HG03103 (cell line): Measurements from ENCODE around the gene CAPZA2.
"Not testable (repeated sequence)": the region's sequence is repeated elsewhere in the genome, so short reads cannot be mapped to it uniquely, and the experiment has no call there.

Experiments
- ATAC-seq: cut with Tn5 transposase; IDR thresholded peaks from one replicate; pipeline ENCODE4 v1.9.1; 2021; ENCODE audit warnings: low read depth; ENCODE audit not compliant: unreplicated experiment

The CAPZA2 gene

GRCh38 chr7:116911801-116912200, 49.4 kb downstream of the CAPZA2 start:
- ATAC-seq = no peak

DNA sequence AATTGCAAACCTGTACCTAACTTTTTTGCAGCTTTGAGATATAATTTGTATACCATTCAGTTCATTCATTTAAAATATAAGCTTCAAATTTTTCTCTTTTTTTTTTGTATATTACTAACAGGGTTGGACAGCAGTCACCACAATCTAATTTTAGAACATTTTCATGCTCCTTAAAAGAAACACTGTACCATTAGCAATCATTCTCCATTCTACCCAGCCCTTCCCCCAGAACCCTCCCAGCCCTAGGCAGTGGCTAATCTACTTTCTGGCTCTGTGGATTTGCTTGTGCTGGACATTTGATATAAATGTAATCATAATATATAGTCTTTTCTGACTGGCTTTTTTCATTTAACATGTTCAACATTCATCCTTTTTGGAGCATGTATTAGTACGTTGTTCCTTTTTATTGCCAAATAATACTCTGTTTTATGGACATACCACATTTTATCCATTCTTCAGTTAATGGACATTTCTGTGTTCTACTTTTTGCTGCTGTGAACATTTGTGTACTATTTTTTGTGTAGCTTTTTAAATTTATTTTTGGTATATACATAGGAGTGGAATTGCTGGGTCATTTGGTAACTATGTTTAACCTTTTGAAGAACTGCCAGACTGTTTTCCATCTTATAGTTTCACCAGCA, 50.0 kb downstream of the CAPZA2 start:
- no peak for ATAC-seq

DNA sequence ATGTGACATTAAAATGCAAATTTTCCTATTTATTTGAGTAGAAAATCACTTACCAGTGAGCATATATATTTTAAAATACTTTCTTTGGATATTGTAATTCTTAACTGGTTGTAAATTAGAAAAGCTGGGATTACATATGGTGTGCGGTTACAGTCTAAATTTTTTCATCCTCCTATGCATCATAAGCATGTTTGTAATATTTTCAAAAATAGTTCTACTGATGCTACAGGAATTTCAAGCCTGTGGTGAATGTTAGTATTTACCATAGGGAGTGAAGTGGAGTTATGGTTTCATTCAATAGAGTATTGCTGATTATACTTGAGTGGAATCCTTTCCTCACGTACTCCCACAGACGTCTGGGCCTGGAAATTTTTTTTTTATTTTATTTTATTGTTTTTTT, 56.3 kb downstream of the CAPZA2 start:
- ATAC-seq = no peak

- no peak for ATAC-seq
Observed at GRCh38 chr7:116920359-116920758, 58.0 kb downstream of the CAPZA2 start.

- no peak for ATAC-seq
Observed at GRCh38 chr7:116922545-116922944, 60.2 kb downstream of the CAPZA2 start.

DNA sequence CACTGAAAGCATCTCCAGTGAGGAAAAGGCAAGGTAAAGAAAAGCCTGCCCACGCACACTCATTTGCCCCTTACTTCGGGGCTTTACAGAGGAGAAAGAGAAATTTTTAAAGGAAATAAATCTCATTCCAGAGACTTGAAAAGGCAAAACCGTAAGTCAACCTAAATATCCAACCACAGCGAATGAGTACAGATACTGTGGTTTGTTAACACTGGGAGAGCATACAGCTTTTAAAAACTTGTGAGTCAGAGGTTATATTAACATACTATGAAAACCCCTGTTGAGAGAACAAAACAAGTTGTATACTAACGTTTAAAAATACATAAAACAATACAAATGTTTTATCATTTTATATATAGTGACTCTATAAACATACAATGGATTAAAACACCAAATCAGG, 62.4 kb downstream of the CAPZA2 start:
- ATAC-seq = no peak

GRCh38 chr7:116929021-116929420, 66.6 kb downstream of the CAPZA2 start:
- ATAC-seq = no peak

DNA sequence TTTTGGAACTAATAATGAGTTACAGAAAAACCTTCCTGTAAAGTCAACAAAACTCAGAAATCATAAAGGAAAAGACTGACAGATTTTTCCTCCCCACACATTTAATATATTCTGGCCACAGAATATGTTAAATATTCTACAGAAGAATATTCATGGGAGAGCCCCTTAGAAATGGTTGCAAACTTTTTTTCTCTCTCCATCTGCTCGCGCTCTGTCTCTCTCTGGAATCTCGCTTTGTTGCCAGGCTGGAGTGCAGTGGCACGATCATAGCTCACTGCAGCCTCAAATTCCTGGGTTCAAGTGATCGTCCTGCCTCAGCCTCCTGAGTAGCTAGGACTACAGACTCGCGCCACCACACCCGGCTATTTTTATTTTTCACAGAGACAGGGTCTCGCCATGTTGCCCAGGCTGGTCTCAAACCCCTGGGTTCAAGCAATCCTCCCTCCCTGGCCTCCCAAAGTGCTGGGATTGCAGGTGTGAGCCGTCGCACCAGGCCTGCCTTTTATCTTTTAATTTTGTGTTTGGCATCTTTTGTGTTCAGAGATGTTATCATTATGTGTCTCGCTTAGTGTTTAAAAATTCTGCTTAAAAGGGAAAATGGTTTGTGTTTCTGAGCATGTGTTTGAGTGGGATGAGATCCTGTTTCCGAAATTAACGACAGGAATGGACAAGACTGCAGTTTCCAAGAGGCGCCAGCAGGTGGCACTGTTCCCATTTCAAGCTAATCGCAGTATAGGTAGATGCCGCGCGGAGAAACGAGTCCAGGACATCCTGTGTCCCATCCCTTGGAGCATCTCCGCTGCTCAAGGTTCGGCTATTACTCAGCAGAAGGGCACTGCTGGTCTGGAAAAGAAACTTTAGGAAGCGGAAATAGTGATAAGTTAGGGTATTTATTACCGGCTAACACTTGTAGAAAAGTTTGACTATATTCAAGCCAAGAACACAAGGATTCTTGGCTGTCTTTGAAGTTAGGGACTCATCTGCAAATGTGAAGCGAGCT, 67.8 kb downstream of the CAPZA2 start:
- ATAC-seq = peak; percentile 89

DNA sequence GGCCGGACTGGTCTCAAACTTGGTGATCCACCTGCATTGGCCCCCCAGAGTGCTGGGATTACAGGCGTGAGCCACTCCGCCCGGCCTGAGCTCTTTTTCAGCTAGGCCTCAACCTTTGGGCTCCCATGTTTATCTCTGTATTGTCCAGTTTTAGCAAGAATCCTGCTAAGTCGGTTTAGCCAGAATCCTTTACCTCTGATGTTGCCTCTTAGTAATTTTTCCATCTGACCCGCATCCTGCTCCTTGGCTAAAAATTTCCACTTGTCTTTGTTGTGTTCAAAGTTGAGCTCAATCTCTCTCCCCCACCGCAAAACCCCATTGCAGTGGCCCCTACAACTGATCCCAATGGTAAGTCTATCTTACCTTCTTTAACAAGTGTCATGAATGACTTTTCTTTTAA, 70.2 kb downstream of the CAPZA2 start:
- no peak for ATAC-seq

GRCh38 chr7:116933465-116933864, 71.1 kb downstream of the CAPZA2 start:
- ATAC-seq = no peak

GRCh38 chr7:116934580-116934979, 72.2 kb downstream of the CAPZA2 start:
- no peak for ATAC-seq

DNA sequence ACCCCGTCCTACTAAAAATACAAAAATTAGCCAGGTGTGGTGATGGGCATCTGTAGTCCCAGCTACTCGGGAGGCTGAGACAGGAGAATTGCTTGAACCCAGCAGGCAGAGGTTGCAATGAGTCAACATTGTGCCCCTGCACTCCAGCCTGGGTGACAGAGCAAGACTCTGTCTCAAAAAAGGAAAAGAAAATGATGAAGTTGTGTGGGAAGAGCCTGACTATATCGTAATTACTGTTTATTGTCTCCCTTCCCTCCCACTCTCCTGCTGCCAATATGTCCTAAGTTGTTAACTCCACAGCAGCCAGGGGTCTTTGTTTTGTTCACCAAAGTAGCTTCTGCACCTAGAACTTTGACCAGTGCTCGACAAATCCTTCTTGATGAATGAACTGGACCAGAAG, 74.5 kb downstream of the CAPZA2 start:
- not testable (repeated sequence) for ATAC-seq

DNA sequence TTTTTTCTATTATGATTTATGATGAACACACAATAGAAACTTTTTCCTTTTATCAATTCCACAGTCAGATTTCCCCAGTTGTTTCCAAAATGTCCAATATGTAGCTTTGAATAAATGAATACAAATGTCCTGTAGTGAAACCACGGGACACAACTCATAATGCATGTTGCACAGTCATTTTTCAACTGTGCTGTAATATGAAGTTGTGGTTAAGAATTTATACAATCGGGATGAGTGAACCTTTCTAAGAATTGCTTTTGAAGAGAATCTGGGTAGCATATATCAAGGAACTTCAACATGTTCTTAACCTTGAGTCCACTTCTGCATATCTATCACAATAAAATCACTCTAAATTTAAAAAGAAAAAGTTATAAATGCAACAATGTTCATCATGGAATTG, 76.3 kb downstream of the CAPZA2 start:
- no peak for ATAC-seq

DNA sequence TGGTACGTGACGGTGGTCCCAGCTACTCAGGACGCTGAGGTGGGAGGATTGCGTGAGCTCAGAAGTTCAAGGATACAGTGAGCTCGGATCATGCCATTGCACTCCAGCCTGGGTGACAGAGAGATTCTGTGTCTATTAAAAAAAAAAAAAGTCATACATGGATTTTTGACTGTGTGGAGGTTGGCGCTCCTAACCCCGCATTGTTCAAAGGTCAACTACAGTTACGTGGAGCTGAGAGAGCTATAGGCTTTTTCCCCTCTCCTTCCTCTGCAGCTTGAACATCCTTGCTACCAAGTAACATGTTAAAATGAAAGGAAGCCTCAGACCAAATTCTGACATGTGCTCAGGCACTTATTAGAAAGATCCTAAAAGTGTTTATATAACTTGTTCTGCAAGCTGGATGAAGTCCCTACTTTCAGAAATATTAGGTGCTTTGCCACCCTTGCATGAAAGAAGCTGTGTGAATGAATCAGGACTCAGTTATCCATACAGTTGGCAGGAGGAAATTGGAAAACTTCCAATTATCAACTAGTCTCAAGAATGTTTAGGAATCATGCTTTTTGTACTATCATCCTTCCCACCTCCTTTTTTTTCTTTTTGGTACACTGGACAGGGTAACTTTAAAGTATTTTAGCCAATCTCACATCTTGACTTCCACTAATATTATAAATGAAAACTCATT, 78.4 kb downstream of the CAPZA2 start:
- no peak for ATAC-seq

- no peak for ATAC-seq
Observed at GRCh38 chr7:116942504-116942903, 80.1 kb downstream of the CAPZA2 start.

DNA sequence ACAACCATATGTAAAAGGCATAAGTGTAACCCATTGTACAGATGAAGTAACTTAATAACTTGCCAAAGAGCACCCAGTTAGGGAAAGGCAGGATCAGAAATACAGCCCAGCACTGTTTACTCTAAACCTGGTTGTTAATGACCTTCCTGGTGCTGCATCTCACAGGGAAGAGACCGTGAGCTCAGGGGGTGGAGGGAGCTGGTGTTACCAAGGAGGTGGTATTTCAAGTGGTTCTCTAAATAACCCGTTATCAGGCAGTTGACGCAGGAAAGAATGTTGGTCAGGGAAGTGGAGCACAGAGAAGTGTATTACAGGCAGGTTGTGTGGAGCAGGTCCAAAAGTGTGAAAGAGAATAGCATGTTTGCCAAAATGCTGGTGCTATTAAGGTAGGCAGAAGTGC, 86.5 kb downstream of the CAPZA2 start:
- ATAC-seq = no peak

GRCh38 chr7:116949941-116950801, 87.8 kb downstream of the CAPZA2 start:
- no peak for ATAC-seq

DNA sequence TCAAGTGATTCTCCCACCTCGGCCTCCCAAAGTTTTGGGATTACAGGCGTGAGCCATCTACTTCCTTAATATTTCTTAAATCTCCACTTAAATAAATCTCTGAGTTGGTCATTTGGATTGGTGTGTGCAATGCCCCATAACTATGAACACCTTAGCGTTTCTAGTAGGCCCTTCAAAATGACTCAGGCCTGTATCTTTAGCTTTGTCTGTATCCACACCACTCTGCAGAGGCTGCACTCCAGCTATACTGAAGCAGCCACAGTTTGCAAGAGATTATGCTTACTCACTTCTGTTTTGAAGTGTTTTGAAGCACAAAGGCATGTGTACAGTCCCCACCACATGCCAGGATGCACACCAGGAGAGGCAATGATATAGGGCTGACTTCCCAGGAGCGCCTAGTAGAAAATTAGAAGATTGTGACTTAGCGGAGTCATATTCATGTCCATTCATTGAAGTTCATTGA, 88.5 kb downstream of the CAPZA2 start:
- ATAC-seq = no peak

DNA sequence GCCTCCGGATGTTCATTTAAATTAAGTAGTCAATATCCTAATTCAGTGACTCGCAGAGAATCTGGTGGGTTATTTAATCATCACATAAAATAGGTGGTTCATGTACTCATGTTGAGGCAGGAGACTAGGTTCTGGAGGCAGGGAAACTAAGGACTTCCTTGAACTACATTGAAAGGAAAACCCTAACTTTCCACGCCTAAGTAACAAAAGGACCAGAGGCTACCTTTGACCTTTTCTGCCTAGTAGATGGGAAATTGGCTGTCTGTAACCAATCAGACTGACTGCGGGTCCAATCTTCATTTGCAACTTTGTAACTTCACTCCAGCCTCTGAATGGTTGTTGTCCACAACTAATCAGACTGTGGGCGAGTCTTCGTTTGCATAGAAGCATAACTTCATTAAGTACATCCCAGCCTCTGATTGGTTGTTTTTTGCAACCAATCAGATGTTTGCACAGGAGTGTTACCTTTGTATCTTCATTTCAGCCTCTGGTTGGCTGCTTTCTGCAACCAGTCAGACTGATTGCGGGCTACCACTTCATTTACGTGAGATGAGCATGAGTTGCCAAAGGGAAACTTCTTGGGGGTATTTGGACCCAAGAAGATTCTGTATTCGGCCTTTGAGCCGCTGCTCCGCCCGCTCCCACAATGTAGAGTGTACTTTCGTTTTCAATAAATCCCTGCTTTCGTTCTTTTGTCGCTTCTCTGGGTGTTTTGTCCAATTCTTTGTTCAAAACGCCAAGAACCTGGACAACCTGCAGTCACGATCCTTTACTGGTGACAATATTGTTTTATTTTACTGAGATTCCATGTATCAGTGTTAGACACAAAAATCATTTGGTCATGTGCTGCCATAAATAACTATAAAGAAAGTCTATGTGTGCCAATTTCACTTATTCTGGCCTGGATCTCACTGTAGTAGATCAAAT, 89.2 kb downstream of the CAPZA2 start:
- ATAC-seq = no peak
